HG03135 (cell line): ENCODE data around the gene CNTD1.
"Not testable (repeated sequence)": the region's sequence is repeated elsewhere in the genome, so short reads cannot be mapped to it uniquely, and the experiment has no call there.

Experiments used
- ATAC-seq: cut with Tn5 transposase; IDR thresholded peaks from one replicate; pipeline ENCODE4 v1.9.1; 2021; ENCODE audit warnings: mild to moderate bottlenecking, moderate library complexity; ENCODE audit not compliant: unreplicated experiment

The CNTD1 gene

GRCh38 chr17:42798383-42799380, at the start of gene CNTD1, which contains the start of gene COA3:
Gene CNTD1, plus strand, starts transcription at chr17:42798861. Its CDS starts 207 bp downstream, at chr17:42799068.
Gene COA3, minus strand, starts transcription at chr17:42798704. Its CDS starts 23 bp downstream, at chr17:42798681.
- peak; percentile 90 for ATAC-seq

GRCh38 chr17:42748908-42749798, 49.5 kb upstream of the CNTD1 start:
- ATAC-seq, result no peak

- ATAC-seq, result no peak
These were observed 47.8 kb upstream of the CNTD1 start for GRCh38 chr17:42750739-42751344.

GRCh38 chr17:42751628-42752027, 47.0 kb upstream of the CNTD1 start:
- no peak for ATAC-seq

GRCh38 chr17:42754782-42755181, 43.9 kb upstream of the CNTD1 start:
- no peak for ATAC-seq

- ATAC-seq, result no peak
These were observed 38.5 kb upstream of the CNTD1 start for GRCh38 chr17:42759982-42760651.

GRCh38 chr17:42760652-42761581, 37.7 kb upstream of the CNTD1 start, which contains the start of gene RAMP2:
Gene RAMP2, plus strand, starts transcription at chr17:42761227. Its CDS starts 35 bp downstream, at chr17:42761262.
- ATAC-seq, result no peak

- ATAC-seq, result no peak
These were observed 37.0 kb upstream of the CNTD1 start for GRCh38 chr17:42761638-42762037.

- ATAC-seq, result no peak
These were observed 32.5 kb upstream of the CNTD1 start for GRCh38 chr17:42766124-42766523.

- no peak for ATAC-seq
These were observed 31.1 kb upstream of the CNTD1 start for GRCh38 chr17:42767512-42767911.

GRCh38 chr17:42768006-42768405, 30.7 kb upstream of the CNTD1 start:
- ATAC-seq, result not testable (repeated sequence)

GRCh38 chr17:42769964-42770363, 28.7 kb upstream of the CNTD1 start:
- ATAC-seq, result not testable (repeated sequence)

- ATAC-seq, result peak; percentile 20
These were observed 25.7 kb upstream of the CNTD1 start for GRCh38 chr17:42772945-42773289.

- ATAC-seq, result peak; percentile 56
These were observed 25.2 kb upstream of the CNTD1 start, which contains the start of gene VPS25 for GRCh38 chr17:42773290-42774035. Gene VPS25, plus strand, starts transcription at chr17:42773449. Its CDS starts 27 bp downstream, at chr17:42773476.

- no peak for ATAC-seq
These were observed 24.5 kb upstream of the CNTD1 start for GRCh38 chr17:42774066-42774745.

- no peak for ATAC-seq
These were observed 23.0 kb upstream of the CNTD1 start for GRCh38 chr17:42775534-42776098.

GRCh38 chr17:42778570-42778969, 20.1 kb upstream of the CNTD1 start:
- no peak for ATAC-seq
